Measurements from ENCODE around the gene CRISP2. TPM values are rescaled to one million over a fixed set of nuclear protein-coding genes. Genes with fewer than 3 reads are reported as not detected.

Gene CRISP2
- polyA plus RNA-seq, 1 experiment = not detected

GRCh38 chr6:49649988-49650387 lies 63.4 kb downstream of the CRISP2 start:
- H3K27ac ChIP-seq (ENCODE audit: low read depth, low read length) = no peak overlapping the region
- CTCF ChIA-PET = no interaction called here
- no peaks in the 10 kb centered on the region for H3K27me3 ChIP-seq (ENCODE audit: control insufficient read depth, insufficient read depth, low read length)
- no peak for DNase-seq (ENCODE audit: low read depth, low spot score)
- POLR2A ChIA-PET = no interaction called here
- TF ChIP-seq CTCF (IDR thresholded peaks at IDR 0.05; ENCODE audit: low read depth, low read length) = no peak
- no peak overlapping the region for H3K4me3 ChIP-seq (ENCODE audit: low read depth, low read length)
- H3K9me3 ChIP-seq (ENCODE audit: control insufficient read depth, insufficient read depth, low read length) = no peaks in the 10 kb centered on the region

- no peak overlapping the region for H3K4me3 ChIP-seq (ENCODE audit: low read depth, low read length)
- no peaks in the 10 kb centered on the region for H3K27me3 ChIP-seq (ENCODE audit: control insufficient read depth, insufficient read depth, low read length)
- no peaks in the 10 kb centered on the region for H3K9me3 ChIP-seq (ENCODE audit: control insufficient read depth, insufficient read depth, low read length)
- TF ChIP-seq CTCF (IDR thresholded peaks at IDR 0.05; ENCODE audit: low read depth, low read length) = no peak
- ChIA-PET POLR2A (no interaction called here), CTCF (no interaction called here)
- H3K27ac ChIP-seq (ENCODE audit: low read depth, low read length) = no peak overlapping the region
- no peak for DNase-seq (ENCODE audit: low read depth, low spot score)
Measured at GRCh38 chr6:49648036-49648435, 65.3 kb downstream of the CRISP2 start.

- no peak overlapping the region for H3K27ac ChIP-seq (ENCODE audit: low read depth, low read length)
- no peak for DNase-seq (ENCODE audit: low read depth, low spot score)
- ChIA-PET CTCF (no interaction called here), POLR2A (no interaction called here)
- H3K27me3 ChIP-seq (ENCODE audit: control insufficient read depth, insufficient read depth, low read length) = no peaks in the 10 kb centered on the region
- no peak for TF ChIP-seq CTCF (IDR thresholded peaks at IDR 0.05; ENCODE audit: low read depth, low read length)
- H3K4me3 ChIP-seq (ENCODE audit: low read depth, low read length) = no peak overlapping the region
- H3K9me3 ChIP-seq (ENCODE audit: control insufficient read depth, insufficient read depth, low read length) = no peaks in the 10 kb centered on the region
Measured at GRCh38 chr6:49647476-49647875, 65.9 kb downstream of the CRISP2 start.

- no peaks in the 10 kb centered on the region for H3K27me3 ChIP-seq (ENCODE audit: control insufficient read depth, insufficient read depth, low read length)
- H3K27ac ChIP-seq (ENCODE audit: low read depth, low read length) = no peak overlapping the region
- ChIA-PET POLR2A (no interaction called here), CTCF (no interaction called here)
- H3K4me3 ChIP-seq (ENCODE audit: low read depth, low read length) = no peak overlapping the region
- no peak for DNase-seq (ENCODE audit: low read depth, low spot score)
- no peaks in the 10 kb centered on the region for H3K9me3 ChIP-seq (ENCODE audit: control insufficient read depth, insufficient read depth, low read length)
- TF ChIP-seq CTCF (IDR thresholded peaks at IDR 0.05; ENCODE audit: low read depth, low read length) = no peak
Measured at GRCh38 chr6:49646942-49647341, 66.4 kb downstream of the CRISP2 start.

GRCh38 chr6:49646130-49646824 lies 67.1 kb downstream of the CRISP2 start:
- ChIA-PET CTCF (no interaction called here), POLR2A (no interaction called here)
- Histone ChIP-seq H3K4me3 (ENCODE audit: low read depth, low read length) (no peak overlapping the region), H3K27ac (ENCODE audit: low read depth, low read length) (no peak overlapping the region), H3K27me3 (ENCODE audit: control insufficient read depth, insufficient read depth, low read length) (no peaks in the 10 kb centered on the region), H3K9me3 (ENCODE audit: control insufficient read depth, insufficient read depth, low read length) (no peaks in the 10 kb centered on the region)
- DNase-seq (ENCODE audit: low read depth, low spot score) = no peak
- no peak for TF ChIP-seq CTCF (IDR thresholded peaks at IDR 0.05; ENCODE audit: low read depth, low read length)

Data from AG04450 (cell line).